ENCODE data around the gene FHL1. TPM values are rescaled to one million over a fixed set of nuclear protein-coding genes. Genes with fewer than 3 reads are reported as not detected.
A peak's percentile ranks its signal among the peaks of the same experiment; 100 is the strongest.

The FHL1 gene
- total RNA-seq, 1 donor from 2014 or later = 1,867 TPM

GRCh38 chrX:136157187-136157586 lies 9.9 kb downstream of the FHL1 start:
- DNase-seq = no peak
- Histone ChIP-seq H3K36me3 (no peaks in the 10 kb centered on the region), H3K9me3 (replicated peaks) (no peaks in the 10 kb centered on the region), H3K27ac (replicated peaks) (peak overlapping the region; percentile 51), H3K27me3 (ENCODE audit: low read depth) (no peaks in the 10 kb centered on the region), H3K4me1 (peaks cover 82% of the 10 kb centered on the region), H3K4me3 (no peak overlapping the region)
- intact Hi-C loops (cut with micrococcal nuclease) = no loop called here
- TF ChIP-seq, protein P1, sequence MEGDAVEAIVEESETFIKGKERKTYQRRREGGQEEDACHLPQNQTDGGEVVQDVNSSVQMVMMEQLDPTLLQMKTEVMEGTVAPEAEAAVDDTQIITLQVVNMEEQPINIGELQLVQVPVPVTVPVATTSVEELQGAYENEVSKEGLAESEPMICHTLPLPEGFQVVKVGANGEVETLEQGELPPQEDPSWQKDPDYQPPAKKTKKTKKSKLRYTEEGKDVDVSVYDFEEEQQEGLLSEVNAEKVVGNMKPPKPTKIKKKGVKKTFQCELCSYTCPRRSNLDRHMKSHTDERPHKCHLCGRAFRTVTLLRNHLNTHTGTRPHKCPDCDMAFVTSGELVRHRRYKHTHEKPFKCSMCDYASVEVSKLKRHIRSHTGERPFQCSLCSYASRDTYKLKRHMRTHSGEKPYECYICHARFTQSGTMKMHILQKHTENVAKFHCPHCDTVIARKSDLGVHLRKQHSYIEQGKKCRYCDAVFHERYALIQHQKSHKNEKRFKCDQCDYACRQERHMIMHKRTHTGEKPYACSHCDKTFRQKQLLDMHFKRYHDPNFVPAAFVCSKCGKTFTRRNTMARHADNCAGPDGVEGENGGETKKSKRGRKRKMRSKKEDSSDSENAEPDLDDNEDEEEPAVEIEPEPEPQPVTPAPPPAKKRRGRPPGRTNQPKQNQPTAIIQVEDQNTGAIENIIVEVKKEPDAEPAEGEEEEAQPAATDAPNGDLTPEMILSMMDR (IDR thresholded peaks at IDR 0.05; ENCODE audit: borderline replicate concordance) = no peak

DNA sequence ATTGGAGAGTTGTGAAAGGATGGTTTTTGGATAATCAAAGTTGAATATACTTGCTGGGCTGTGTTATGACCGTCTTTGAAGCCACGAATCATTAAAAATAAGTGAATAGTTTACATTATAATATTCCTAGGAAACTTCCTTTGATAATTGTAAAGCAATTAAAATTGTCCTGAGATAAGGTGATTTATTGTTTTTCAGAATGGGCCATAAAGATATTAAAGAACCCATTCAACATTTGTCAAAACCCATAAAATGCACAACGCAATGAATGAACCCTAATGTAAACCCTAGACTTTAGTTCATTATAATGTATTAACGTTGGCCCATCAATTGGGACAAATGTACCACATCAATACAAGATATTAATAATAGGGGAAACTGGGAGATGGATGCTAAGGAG lies 11.4 kb downstream of the FHL1 start:
- H3K27ac ChIP-seq (replicated peaks) = peak overlapping the region; percentile 51
- H3K36me3 ChIP-seq = no peaks in the 10 kb centered on the region
- H3K27me3 ChIP-seq (ENCODE audit: low read depth) = no peaks in the 10 kb centered on the region
- DNase-seq = no peak
- intact Hi-C loops (cut with micrococcal nuclease) = no loop called here
- H3K4me3 ChIP-seq = no peak overlapping the region
- TF ChIP-seq, protein P1 (IDR thresholded peaks at IDR 0.05; ENCODE audit: borderline replicate concordance) = no peak
- H3K4me1 ChIP-seq = peaks cover 89% of the 10 kb centered on the region
- H3K9me3 ChIP-seq (replicated peaks) = no peaks in the 10 kb centered on the region

- H3K4me1 ChIP-seq = peaks cover 87% of the 10 kb centered on the region
- TF ChIP-seq, protein P1 (IDR thresholded peaks at IDR 0.05; ENCODE audit: borderline replicate concordance) = no peak
- DNase-seq = no peak
- no peak overlapping the region for H3K4me3 ChIP-seq
- intact Hi-C loops (cut with micrococcal nuclease) = no loop called here
- H3K36me3 ChIP-seq = no peaks in the 10 kb centered on the region
- no peaks in the 10 kb centered on the region for H3K9me3 ChIP-seq (replicated peaks)
- H3K27ac ChIP-seq (replicated peaks) = peak overlapping the region; percentile 67
- no peaks in the 10 kb centered on the region for H3K27me3 ChIP-seq (ENCODE audit: low read depth)
Observed at GRCh38 chrX:136159611-136160025, 12.3 kb downstream of the FHL1 start.

DNA sequence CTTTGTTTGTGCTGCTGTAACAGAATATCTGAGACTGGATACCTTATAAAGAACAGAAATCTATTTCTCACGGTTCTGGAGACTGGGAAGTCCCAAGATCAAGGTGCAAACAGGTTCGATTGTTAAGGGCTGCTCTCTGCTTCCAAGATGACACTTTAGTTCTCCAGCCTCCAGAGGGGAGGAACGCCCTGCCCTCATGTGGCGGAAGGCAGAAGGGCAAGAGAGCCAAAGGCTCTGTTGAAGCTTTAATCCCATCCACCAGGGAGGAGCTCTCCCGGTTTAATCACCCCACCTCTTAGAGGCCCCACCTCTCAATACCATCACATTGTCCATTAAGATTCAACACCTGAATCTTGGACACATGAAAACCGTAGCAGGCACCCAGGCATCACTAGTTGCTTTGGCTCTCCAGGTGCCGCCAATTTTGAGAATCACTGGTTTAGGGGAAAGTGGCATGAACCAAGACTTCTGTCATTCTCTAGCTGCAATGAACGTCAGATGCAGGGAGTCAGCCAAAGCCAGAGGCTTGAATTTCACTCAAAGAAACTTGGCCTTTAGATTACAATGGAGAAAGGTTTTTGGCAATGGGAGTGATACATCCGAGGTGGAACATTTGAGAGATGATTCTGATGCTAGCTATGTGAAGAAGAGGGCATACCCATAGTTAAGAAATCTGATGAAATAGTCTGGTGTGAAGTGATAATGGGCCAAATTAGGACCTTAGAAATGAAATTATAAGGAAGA lies 15.7 kb downstream of the FHL1 start:
- peak; percentile 54 for DNase-seq
- Histone ChIP-seq H3K36me3 (no peaks in the 10 kb centered on the region), H3K4me1 (peaks cover 79% of the 10 kb centered on the region), H3K27ac (replicated peaks) (peak overlapping the region; percentile 67), H3K4me3 (no peak overlapping the region), H3K27me3 (ENCODE audit: low read depth) (no peaks in the 10 kb centered on the region), H3K9me3 (replicated peaks) (no peaks in the 10 kb centered on the region)
- intact Hi-C loops (cut with micrococcal nuclease) = no loop called here
- TF ChIP-seq, protein P1 (IDR thresholded peaks at IDR 0.05; ENCODE audit: borderline replicate concordance) = peak; percentile 79

GRCh38 chrX:136163689-136164088 lies 16.4 kb downstream of the FHL1 start:
- TF ChIP-seq, protein P1 (IDR thresholded peaks at IDR 0.05; ENCODE audit: borderline replicate concordance) = no peak
- H3K4me1 ChIP-seq = peaks cover 81% of the 10 kb centered on the region
- intact Hi-C loops (cut with micrococcal nuclease) = no loop called here
- no peak for DNase-seq
- H3K27ac ChIP-seq (replicated peaks) = peak overlapping the region; percentile 67
- H3K27me3 ChIP-seq (ENCODE audit: low read depth) = no peaks in the 10 kb centered on the region
- H3K36me3 ChIP-seq = no peaks in the 10 kb centered on the region
- no peak overlapping the region for H3K4me3 ChIP-seq
- no peaks in the 10 kb centered on the region for H3K9me3 ChIP-seq (replicated peaks)
